Gastroesophageal sphincter (tissue), 4 donors: Measurements from ENCODE around the gene PLPPR4. TPM values are rescaled to one million over a fixed set of nuclear protein-coding genes. Genes with fewer than 3 reads are reported as not detected.

ENCODE experiments used
- ATAC-seq: fragments of 150-250 bp; one replicate; pipeline ENCODE4 v1.9.1; 2016; ENCODE audit warnings: mild to moderate bottlenecking, moderate library complexity
- H3K27ac ChIP-seq, 4 donors: fragments of 200-600 bp; sonication (generic) in 3 of 4; 1 replicate in 3 of 4; 2 replicates in 1 of 4; pipeline ENCODE4 v1.5.1; 2016 to 2019
- H3K27me3 ChIP-seq: fragments of 200-600 bp; sonication (generic); one replicate; pipeline ENCODE4 v1.5.1; 2019
- H3K36me3 ChIP-seq, 2 donors: fragments of 200-600 bp; sonication (generic); one replicate each; pipeline ENCODE4 v1.5.1; 2019; ENCODE audit warnings: control low read depth in 1 of 2
- H3K4me1 ChIP-seq, 3 donors: fragments of 200-600 bp; sonication (generic); 1 replicate in 2 of 3; 2 replicates in 1 of 3; pipeline ENCODE4 v1.5.1; 2016 to 2019; ENCODE audit warnings: control low read depth in 2 of 3
- H3K4me3 ChIP-seq, 2 donors: fragments of 200-600 bp; sonication (generic); one replicate each; pipeline ENCODE4 v1.5.1; 2019; ENCODE audit warnings: mild to moderate bottlenecking in 1 of 2, moderate library complexity in 1 of 2
- H3K9me3 ChIP-seq, 3 donors: fragments of 200-600 bp; sonication (generic); one replicate each; pipeline ENCODE4 v1.5.1; 2017 to 2019; ENCODE audit warnings: control low read depth in 2 of 3
- EP300 ChIP-seq: sonication (generic); formaldehyde crosslinking; IDR thresholded peaks from one replicate; pipeline ENCODE4 v1.6.1; 2017; ENCODE audit warnings: antibody characterized with exemption, mild to moderate bottlenecking
- POLR2A ChIP-seq, 2 donors: fragments of 450-650 bp; IDR thresholded peaks; one replicate each; pipeline ENCODE4 v1.6.1; 2017; ENCODE audit warnings: antibody characterized with exemption in 2 of 2, mild to moderate bottlenecking in 2 of 2, moderate library complexity in 1 of 2
- POLR2AphosphoS5 ChIP-seq: sonication (generic); formaldehyde crosslinking; IDR thresholded peaks from one replicate; pipeline ENCODE4 v1.6.1; 2017; ENCODE audit warnings: antibody characterized with exemption
- WGBS, 2 donors: methylation state at CpG; one replicate each; pipeline ENCODE4 v1.1.5; 2018; ENCODE audit warnings: low coverage in 1 of 2; 5-methylcytosine and 5-hydroxymethylcytosine counted together
- total RNA-seq, 4 donors: library from RNA; depleted of rRNA; stranded (reverse); fragments of >200 nt; gene quantifications; one replicate each; pipeline ENCODE4 v1.1.0, GENCODE V29; 2016
- TF ChIP-seq, protein P1 (sequence below), 4 experiments: fragments of 200-600 bp in 2 of 4; fragments of 450-650 bp in 2 of 4; sonication (generic) in 1 of 4; IDR thresholded peaks; one replicate each; pipeline ENCODE4 v1.5.1; 2017 to 2019; ENCODE audit warnings: antibody characterized with exemption in 4 of 4, mild to moderate bottlenecking in 2 of 4, moderate library complexity in 2 of 4

PLPPR4 gene
- total RNA-seq, 4 donors from 2014 or later: 0.77 to 2.8 (median 1.2) TPM

DNA sequence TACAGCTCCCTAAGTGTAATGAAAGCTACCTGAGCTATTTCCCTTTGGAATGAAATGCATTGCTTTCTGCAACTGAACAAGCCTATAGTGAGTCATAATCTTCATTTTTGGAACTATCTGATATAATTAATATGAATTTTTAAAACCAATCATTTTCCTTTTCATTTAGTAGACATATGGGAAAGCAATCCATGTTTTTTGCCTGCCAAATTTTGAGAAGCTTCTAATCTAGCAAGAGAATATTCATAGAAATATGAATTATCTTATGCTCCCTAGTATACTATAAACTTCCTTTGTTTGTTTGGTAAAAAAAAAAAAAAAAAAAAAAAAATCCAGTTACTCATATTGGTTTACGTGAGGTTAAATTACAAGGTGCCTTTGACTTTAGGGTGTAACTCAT lies 68.3 kb downstream of the PLPPR4 start:
- 80 to 100% methylated on average over 1 of the region's 1 CpG for WGBS, 2 donors
- no peaks in the 10 kb centered on the region for H3K4me1 ChIP-seq
- TF ChIP-seq POLR2AphosphoS5: no peak
- no peak for TF ChIP-seq POLR2A (IDR thresholded peaks at IDR 0.05)
- no peak for TF ChIP-seq EP300
- TF ChIP-seq, protein P1, sequence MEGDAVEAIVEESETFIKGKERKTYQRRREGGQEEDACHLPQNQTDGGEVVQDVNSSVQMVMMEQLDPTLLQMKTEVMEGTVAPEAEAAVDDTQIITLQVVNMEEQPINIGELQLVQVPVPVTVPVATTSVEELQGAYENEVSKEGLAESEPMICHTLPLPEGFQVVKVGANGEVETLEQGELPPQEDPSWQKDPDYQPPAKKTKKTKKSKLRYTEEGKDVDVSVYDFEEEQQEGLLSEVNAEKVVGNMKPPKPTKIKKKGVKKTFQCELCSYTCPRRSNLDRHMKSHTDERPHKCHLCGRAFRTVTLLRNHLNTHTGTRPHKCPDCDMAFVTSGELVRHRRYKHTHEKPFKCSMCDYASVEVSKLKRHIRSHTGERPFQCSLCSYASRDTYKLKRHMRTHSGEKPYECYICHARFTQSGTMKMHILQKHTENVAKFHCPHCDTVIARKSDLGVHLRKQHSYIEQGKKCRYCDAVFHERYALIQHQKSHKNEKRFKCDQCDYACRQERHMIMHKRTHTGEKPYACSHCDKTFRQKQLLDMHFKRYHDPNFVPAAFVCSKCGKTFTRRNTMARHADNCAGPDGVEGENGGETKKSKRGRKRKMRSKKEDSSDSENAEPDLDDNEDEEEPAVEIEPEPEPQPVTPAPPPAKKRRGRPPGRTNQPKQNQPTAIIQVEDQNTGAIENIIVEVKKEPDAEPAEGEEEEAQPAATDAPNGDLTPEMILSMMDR (IDR thresholded peaks at IDR 0.05): no peak
- no peak overlapping the region for H3K4me3 ChIP-seq
- no peaks in the 10 kb centered on the region for H3K36me3 ChIP-seq
- no peak for ATAC-seq
- H3K27me3 ChIP-seq: no peaks in the 10 kb centered on the region
- H3K9me3 ChIP-seq: no peaks in the 10 kb centered on the region
- no peak overlapping the region for H3K27ac ChIP-seq

DNA sequence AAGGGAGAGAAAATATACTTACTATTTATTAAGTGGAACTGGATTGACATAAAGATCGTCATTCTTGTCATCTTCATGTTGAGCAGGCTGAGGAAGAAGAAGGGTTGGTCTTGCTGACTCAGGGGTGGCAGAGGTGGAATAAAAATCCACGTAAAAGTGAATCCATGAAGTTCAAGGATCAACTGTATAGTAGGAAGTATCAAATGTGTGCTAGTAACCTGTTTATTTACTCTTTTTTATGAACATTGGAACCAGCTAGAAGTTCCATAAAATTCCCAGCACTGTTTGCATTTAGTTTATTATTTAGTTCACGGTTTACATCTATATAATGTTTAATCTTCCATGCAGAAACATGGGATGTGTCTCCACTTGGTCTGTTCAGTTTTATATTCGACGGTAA lies 70.7 kb downstream of the PLPPR4 start:
- Histone ChIP-seq H3K4me3 (no peak overlapping the region), H3K27me3 (no peaks in the 10 kb centered on the region), H3K36me3 (no peaks in the 10 kb centered on the region), H3K9me3 (no peaks in the 10 kb centered on the region), H3K4me1 (no peaks in the 10 kb centered on the region), H3K27ac (no peak overlapping the region)
- WGBS, 2 donors: 80 to 87% methylated on average over 5 of the region's 5 CpGs
- no peak for ATAC-seq
- TF ChIP-seq EP300: no peak
- TF ChIP-seq POLR2AphosphoS5: no peak
- TF ChIP-seq, protein P1 (IDR thresholded peaks at IDR 0.05): no peak
- no peak for TF ChIP-seq POLR2A (IDR thresholded peaks at IDR 0.05)

DNA sequence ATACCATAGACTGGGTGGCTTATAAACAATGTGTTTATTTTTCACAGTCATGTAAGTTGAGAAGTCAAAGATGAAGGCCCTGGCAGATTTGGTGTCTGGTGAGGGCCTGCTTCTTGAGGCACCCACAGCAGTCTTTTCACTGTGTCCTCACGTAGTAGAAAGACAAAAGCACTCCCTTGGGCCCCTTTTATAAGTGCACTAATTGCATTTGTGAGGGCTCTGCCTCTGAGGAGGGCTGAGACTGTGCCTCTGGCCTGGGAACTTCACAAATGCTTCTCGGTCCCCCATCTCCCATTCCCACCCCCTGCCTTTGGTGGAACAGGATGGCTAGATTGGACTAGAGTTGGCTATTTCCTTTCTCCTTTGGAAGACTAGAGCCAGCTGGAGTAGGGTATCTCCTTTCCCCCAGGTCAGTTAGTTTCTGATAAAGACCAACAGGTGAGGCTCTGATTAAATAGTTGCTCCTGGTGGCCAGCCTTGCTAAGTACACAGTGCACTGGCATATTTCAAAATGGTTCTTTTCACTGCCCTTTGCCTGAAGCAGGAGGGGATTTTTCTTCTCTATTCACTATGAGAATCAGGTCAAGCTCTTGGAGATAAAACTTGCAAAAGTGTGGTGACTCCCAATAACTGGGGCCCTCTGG lies 82.9 kb downstream of the PLPPR4 start:
- Histone ChIP-seq H3K27me3 (no peaks in the 10 kb centered on the region), H3K4me3 (no peak overlapping the region), H3K36me3 (no peaks in the 10 kb centered on the region), H3K4me1 (no peaks in the 10 kb centered on the region), H3K27ac (no peak overlapping the region), H3K9me3 (no peaks in the 10 kb centered on the region)
- no peak for ATAC-seq
- WGBS, 2 donors: 63 to 93% methylated on average over 2 of the region's 2 CpGs
- no peak for TF ChIP-seq EP300
- no peak for TF ChIP-seq POLR2AphosphoS5
- TF ChIP-seq POLR2A (IDR thresholded peaks at IDR 0.05): no peak
- TF ChIP-seq, protein P1 (IDR thresholded peaks at IDR 0.05): no peak

DNA sequence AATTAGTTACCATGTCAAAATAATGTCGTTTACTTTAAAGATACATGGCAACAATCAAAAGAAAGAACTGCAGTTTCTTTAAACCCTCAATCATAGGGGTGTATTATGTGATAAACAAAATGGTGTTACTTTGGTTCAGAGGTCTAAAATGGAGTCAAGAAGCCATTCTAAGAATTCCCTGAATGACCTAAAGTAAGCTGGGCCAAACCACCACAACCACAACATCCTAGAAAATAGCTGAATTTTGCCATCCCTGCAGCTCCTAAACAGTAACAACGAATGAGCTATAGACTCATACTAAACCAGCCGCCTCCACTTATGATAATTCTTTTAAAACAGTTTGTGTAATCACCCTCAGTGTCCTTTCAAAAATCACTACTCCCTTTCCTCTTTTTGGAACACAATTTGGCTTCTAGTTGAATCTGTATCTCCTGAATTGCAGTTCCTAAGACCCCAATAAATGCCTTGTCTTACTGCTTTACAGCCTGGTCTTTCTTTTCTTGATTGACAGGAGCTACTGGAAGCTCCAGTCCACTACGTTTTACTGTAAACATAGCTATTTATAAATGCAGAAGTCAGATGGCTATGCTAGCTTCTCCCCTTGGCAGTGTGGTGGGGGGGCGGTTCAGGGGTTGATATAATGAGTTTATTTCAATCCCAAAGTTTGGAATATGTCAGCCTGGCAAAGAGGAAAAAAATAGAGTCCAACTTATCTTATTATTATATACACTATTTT lies 84.3 kb downstream of the PLPPR4 start:
- TF ChIP-seq, protein P1 (IDR thresholded peaks at IDR 0.05): no peak
- TF ChIP-seq POLR2A (IDR thresholded peaks at IDR 0.05): no peak
- no peaks in the 10 kb centered on the region for H3K36me3 ChIP-seq
- no peaks in the 10 kb centered on the region for H3K4me1 ChIP-seq
- WGBS, 2 donors: 46 to 54% methylated on average over 4 to 5 of the region's 5 CpGs
- ATAC-seq: no peak
- H3K27ac ChIP-seq: no peak overlapping the region
- no peaks in the 10 kb centered on the region for H3K9me3 ChIP-seq
- H3K27me3 ChIP-seq: no peaks in the 10 kb centered on the region
- H3K4me3 ChIP-seq: no peak overlapping the region

DNA sequence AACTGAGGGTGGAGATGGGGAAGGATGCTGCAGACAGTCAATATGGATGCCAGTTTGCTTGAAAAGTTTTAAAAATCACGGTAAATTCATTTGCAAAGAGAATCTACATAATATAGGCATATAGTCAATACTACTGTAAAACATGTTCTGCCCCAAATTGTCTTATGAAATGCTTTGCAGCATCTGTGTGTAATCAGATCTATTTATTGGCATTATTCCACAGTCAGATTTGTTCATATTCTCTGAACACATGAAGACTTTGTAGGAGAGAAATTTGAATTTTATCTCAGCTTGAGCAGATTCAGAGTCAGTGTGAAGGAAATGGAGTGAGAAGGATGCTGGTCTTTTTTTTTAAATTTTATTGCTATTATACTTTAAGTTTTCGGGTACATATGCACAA lies 88.5 kb downstream of the PLPPR4 start:
- no peaks in the 10 kb centered on the region for H3K27me3 ChIP-seq
- no peak for ATAC-seq
- H3K9me3 ChIP-seq: no peaks in the 10 kb centered on the region
- H3K4me3 ChIP-seq: no peak overlapping the region
- no peak for TF ChIP-seq POLR2A (IDR thresholded peaks at IDR 0.05)
- 90 to 91% methylated on average over 2 of the region's 2 CpGs for WGBS, 2 donors
- H3K27ac ChIP-seq: no peak overlapping the region
- no peaks in the 10 kb centered on the region for H3K36me3 ChIP-seq
- H3K4me1 ChIP-seq: no peaks in the 10 kb centered on the region
